ENCODE data around the gene CCDC89.
A peak's percentile ranks its signal among the peaks of the same experiment; 100 is the strongest.

Gene CCDC89

DNA sequence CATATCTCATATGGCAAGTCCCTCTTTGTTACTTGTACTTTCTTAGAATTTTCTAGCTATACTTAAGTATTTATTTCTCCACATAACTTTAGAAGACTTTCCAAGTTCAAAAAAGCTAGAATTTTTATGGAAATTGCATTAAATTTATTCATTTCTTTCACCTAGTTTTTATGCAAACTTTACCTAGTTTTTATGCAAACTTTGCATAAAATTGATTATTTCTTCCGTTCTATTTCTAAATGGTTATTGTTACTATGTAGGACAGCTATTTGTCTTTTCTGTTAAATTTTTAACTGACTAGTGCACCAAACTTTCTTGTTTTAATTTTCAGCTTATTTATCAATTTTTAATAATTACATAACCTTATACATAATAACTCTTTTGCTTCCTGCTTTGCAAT lies 17.8 kb downstream of the CCDC89 start:
- TF ChIP-seq EZH2 (IDR thresholded peaks at IDR 0.05; ENCODE audit: borderline replicate concordance, low read length), result no peak
- TF ChIP-seq, protein P1, sequence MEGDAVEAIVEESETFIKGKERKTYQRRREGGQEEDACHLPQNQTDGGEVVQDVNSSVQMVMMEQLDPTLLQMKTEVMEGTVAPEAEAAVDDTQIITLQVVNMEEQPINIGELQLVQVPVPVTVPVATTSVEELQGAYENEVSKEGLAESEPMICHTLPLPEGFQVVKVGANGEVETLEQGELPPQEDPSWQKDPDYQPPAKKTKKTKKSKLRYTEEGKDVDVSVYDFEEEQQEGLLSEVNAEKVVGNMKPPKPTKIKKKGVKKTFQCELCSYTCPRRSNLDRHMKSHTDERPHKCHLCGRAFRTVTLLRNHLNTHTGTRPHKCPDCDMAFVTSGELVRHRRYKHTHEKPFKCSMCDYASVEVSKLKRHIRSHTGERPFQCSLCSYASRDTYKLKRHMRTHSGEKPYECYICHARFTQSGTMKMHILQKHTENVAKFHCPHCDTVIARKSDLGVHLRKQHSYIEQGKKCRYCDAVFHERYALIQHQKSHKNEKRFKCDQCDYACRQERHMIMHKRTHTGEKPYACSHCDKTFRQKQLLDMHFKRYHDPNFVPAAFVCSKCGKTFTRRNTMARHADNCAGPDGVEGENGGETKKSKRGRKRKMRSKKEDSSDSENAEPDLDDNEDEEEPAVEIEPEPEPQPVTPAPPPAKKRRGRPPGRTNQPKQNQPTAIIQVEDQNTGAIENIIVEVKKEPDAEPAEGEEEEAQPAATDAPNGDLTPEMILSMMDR (IDR thresholded peaks at IDR 0.05; ENCODE audit: low read length), result no peak
- no peak overlapping the region for H3K4me3 ChIP-seq (ENCODE audit: low read depth, low read length, poor library complexity, severe bottlenecking)
- no peaks in the 10 kb centered on the region for H3K9me2 ChIP-seq (ENCODE audit: low read depth, low read length)
- H3K27me3 ChIP-seq (ENCODE audit: insufficient read depth, low read length), result no peaks in the 10 kb centered on the region
- H3K9ac ChIP-seq (ENCODE audit: low read length), result no peak overlapping the region
- H3K27ac ChIP-seq (ENCODE audit: low read depth, low read length, poor library complexity, severe bottlenecking), result no peak overlapping the region
- peaks cover 11% of the 10 kb centered on the region for H3K79me2 ChIP-seq (ENCODE audit: insufficient read depth, low read length)
- peaks cover 8% of the 10 kb centered on the region for H3K36me3 ChIP-seq (ENCODE audit: insufficient read depth, low read length)
- H3K9me3 ChIP-seq (ENCODE audit: low read length), result no peaks in the 10 kb centered on the region
- no peaks in the 10 kb centered on the region for H4K20me1 ChIP-seq (ENCODE audit: insufficient read depth, low read length)
- peaks cover 9% of the 10 kb centered on the region for H3K4me1 ChIP-seq (ENCODE audit: insufficient read depth, low read length, severe bottlenecking)
- H3F3A ChIP-seq (ENCODE audit: insufficient read depth, low read length), result no peaks in the 10 kb centered on the region
- H3K4me2 ChIP-seq (ENCODE audit: low read length), result no peak overlapping the region
- H2AFZ ChIP-seq (ENCODE audit: low read length), result no peak overlapping the region

DNA sequence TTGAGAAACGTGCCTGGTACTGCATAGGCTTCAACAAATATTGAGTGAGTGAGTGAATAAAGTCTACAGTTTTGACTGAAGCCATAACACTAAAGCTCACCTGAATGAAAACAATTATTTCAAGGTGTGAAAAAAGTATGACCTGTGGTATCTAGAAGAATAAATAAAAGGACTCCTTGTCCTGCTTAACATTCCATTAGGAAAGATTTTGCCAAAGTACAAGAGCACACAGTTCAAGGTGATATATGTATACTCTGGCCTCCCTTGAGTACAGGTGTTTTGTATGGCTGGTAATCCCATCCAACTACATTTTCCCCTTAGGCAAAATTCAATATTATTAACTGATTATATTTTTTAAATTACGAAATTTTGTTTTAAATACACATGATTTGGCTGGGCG lies 19.3 kb downstream of the CCDC89 start:
- Histone ChIP-seq H3K4me2 (ENCODE audit: low read length) (no peak overlapping the region), H4K20me1 (ENCODE audit: insufficient read depth, low read length) (peaks cover 4% of the 10 kb centered on the region; the same call in 1 of the 2 replicates), H3K9me3 (ENCODE audit: low read length) (no peaks in the 10 kb centered on the region), H3K27me3 (ENCODE audit: insufficient read depth, low read length) (no peaks in the 10 kb centered on the region), H3K36me3 (ENCODE audit: insufficient read depth, low read length) (peaks cover 20% of the 10 kb centered on the region), H3K4me3 (ENCODE audit: low read depth, low read length, poor library complexity, severe bottlenecking) (no peak overlapping the region), H2AFZ (ENCODE audit: low read length) (peak overlapping the region; percentile 81; the same call in 1 of the 2 replicates), H3K4me1 (ENCODE audit: insufficient read depth, low read length, severe bottlenecking) (peaks cover 17% of the 10 kb centered on the region), H3K9me2 (ENCODE audit: low read depth, low read length) (no peaks in the 10 kb centered on the region), H3K9ac (ENCODE audit: low read length) (no peak overlapping the region), H3F3A (ENCODE audit: insufficient read depth, low read length) (no peaks in the 10 kb centered on the region), H3K79me2 (ENCODE audit: insufficient read depth, low read length) (peaks cover 26% of the 10 kb centered on the region), H3K27ac (ENCODE audit: low read depth, low read length, poor library complexity, severe bottlenecking) (no peak overlapping the region)
- no peak for TF ChIP-seq EZH2 (IDR thresholded peaks at IDR 0.05; ENCODE audit: borderline replicate concordance, low read length)
- TF ChIP-seq, protein P1 (IDR thresholded peaks at IDR 0.05; ENCODE audit: low read length), result no peak

DNA sequence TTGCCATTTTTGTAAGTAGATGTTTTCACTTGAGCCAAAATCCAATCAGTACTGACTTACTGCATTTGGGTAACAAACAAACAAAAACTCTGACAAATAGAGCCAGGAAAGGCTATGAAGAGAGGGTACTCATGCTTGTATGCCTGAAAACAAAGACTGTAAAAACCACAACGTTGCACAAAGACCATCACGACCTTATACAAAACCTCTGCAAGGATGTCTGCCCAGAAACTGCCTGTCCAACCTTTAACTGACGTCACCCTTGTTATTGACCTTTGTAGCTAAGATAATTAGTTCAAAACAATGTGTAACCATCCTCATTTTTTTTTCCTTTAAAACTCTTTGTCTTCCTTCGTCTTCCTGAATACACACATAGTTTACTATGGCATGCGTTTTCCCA lies 20.3 kb downstream of the CCDC89 start:
- Histone ChIP-seq H3K79me2 (ENCODE audit: insufficient read depth, low read length) (peaks cover 35% of the 10 kb centered on the region), H3K27me3 (ENCODE audit: insufficient read depth, low read length) (no peaks in the 10 kb centered on the region), H2AFZ (ENCODE audit: low read length) (peak overlapping the region; percentile 81), H3K9me2 (ENCODE audit: low read depth, low read length) (no peaks in the 10 kb centered on the region), H3K9me3 (ENCODE audit: low read length) (no peaks in the 10 kb centered on the region), H3K27ac (ENCODE audit: low read depth, low read length, poor library complexity, severe bottlenecking) (peak overlapping the region; percentile 1), H3K36me3 (ENCODE audit: insufficient read depth, low read length) (peaks cover 29% of the 10 kb centered on the region), H3K4me1 (ENCODE audit: insufficient read depth, low read length, severe bottlenecking) (peaks cover 27% of the 10 kb centered on the region), H3K4me2 (ENCODE audit: low read length) (peak overlapping the region; percentile 88; the same call in 1 of the 2 replicates), H3K4me3 (ENCODE audit: low read depth, low read length, poor library complexity, severe bottlenecking) (peak overlapping the region; percentile 88), H4K20me1 (ENCODE audit: insufficient read depth, low read length) (peaks cover 9% of the 10 kb centered on the region; the same call in 1 of the 2 replicates), H3F3A (ENCODE audit: insufficient read depth, low read length) (no peaks in the 10 kb centered on the region), H3K9ac (ENCODE audit: low read length) (peak overlapping the region; percentile 96; the same call in 1 of the 2 replicates)
- no peak for TF ChIP-seq EZH2 (IDR thresholded peaks at IDR 0.05; ENCODE audit: borderline replicate concordance, low read length)
- TF ChIP-seq, protein P1 (IDR thresholded peaks at IDR 0.05; ENCODE audit: low read length), result no peak
